Transverse colon (tissue), 3 donors: ENCODE data around the gene HTR1B.

Source experiments
- CTCF ChIP-seq, 5 experiments: fragments of 200-600 bp in 3 of 5; fragments of 450-650 bp in 2 of 5; sonication (generic) in 3 of 5; IDR thresholded peaks; 1 replicate in 2 of 5; 2 replicates in 3 of 5; pipeline ENCODE4 v1.5.1; 2016 to 2017; ENCODE audit warnings: antibody characterized with exemption in 5 of 5, inconsistent platforms in 3 of 5, mild to moderate bottlenecking in 2 of 5, moderate library complexity in 1 of 5
- EP300 ChIP-seq: sonication (generic); formaldehyde crosslinking; IDR thresholded peaks from one replicate; pipeline ENCODE4 v1.6.1; 2017; ENCODE audit warnings: antibody characterized with exemption, low read depth
- POLR2A ChIP-seq: fragments of 450-650 bp; IDR thresholded peaks from one replicate; pipeline ENCODE4 v1.6.1; 2016; ENCODE audit warnings: antibody characterized with exemption, mild to moderate bottlenecking, moderate library complexity

GRCh38 chr6:77447254-77447653, 16.0 kb downstream of the HTR1B start:
- TF ChIP-seq CTCF (IDR thresholded peaks at IDR 0.05) (no peak), POLR2A (no peak), EP300 (no peak)
